NCI-H1694 treated with DMSO at 0.1 percent for 48 hours (cell line): ENCODE data around the gene FNDC3B.
"Not testable (repeated sequence)": the region's sequence is repeated elsewhere in the genome, so short reads cannot be mapped to it uniquely, and the experiment has no call there.

ENCODE experiments used
- DNase-seq: peaks from one replicate; lab custom pipeline; 2025; lab: John Stamatoyannopoulos, UW

The FNDC3B gene

DNA sequence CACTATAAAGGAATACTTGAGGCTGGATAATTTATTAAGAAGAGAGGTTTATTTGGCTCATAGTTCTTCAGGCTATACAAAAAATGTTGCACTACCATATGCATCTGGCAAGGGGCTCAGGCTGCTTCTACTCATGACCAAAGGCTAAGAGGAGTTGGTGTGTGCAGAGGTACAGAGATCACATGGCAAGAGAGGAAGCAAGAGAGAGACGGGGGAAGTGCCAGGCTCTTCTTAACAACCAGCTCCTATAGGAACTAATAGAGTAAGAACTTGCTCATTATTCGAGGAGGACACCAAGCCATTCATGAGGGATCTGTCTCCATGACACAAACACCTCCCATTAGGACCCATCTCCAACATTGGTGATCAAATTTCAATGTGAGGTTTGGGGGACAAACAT lies 6.0 kb upstream of the FNDC3B start:
- no peak for DNase-seq

DNA sequence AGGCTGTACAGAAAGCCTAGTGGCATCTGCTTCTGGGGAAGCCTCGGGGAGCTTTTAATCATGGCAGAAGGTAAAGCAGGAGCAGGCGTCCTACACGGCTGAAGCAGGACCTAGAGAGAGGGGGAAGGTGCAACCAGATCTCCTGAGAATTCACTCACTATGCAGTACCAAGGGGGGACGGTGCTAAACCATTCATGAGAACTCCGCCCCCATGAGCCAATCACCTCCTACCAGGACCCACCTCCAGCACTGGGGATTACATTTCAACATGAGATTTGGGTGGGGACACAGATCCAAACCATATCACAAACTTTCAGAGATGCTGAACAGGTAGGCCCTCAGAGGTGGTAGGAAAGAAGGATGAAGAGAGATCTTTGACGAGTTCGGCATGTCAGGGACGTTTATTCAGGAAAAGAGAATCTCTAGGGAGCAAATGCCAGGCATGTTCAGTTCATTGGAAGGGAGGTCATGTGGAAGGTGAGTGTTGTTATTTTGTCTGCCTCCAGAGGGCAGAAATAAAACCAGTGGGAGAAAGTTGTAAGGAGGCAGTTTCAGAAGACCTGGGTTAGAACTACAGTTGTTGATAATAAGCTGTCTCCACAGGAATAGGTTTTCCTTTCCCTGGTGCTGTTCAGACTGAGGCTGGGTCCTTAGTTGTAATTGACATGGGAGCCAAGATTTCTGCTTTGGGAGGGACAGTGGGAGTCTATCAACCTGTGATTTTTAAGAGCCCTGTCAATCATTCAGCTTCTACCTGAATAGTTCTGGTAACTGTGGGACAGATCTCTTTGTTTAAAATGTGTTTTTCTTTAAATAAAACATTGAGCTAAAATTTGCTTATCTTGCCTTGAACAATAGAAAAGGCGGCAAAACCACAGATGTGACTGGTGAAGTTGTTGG lies 4.3 kb upstream of the FNDC3B start:
- DNase-seq = peak; percentile 26

DNA sequence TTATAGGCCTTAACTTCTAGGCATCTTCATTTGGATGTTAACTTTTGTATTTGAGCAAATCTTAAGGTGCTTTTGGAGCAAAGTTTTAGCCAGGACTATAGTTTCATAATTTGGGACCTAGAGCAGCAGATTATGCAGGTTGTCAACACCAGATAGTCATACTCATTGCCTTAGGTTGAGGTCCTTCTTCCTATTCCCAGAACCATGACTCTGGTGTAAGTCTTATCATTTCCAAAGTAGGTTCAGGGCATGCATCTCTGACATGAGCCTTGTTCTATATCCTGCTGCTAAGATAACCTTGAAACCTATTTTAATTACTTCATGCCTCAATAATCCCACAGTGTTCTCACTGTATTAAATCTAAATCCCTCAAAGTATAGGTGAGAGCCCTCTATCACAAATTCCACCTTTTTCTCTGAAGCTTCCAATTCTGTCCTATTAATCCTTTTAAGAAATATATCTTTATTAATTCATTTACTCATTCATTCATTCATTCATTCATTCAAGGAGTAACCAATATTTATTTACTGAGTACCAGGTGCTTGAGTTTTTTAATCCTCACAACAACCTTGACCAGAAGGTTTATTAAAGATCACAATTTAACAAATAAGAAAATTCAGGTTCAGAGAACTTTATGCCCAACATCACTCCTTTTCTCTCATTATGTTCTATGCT lies 2.7 kb upstream of the FNDC3B start:
- no peak for DNase-seq

DNA sequence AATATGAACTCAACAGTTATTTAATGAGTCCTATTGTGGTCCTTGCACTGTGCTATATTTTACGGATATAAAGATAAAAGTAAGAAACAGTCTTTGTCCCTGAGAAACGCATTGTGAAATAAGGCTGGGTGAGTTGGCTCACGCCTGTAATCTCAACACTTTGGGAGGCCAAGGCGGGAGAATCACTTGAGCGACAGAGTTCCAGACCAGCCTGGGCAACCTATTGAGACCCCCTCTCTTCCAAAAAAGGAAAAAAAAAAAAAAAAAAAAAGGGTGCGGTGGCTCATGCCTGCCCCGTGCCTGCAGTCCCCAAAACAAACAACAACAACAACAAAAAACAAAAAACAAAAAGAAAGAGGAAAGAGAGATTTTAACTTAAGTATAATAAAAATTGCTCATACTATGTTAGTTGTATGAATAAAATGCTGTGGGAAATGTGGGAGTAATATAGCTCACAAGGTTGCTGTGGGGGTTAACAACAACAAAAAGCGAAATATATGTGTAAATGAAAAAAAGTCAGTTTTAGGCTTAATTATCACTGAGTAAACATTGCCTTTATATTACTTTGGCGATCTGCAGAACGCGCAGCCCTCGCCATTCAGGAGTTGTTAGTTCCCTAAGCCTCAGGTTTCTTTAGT lies 461 bp upstream of the FNDC3B start:
- no peak for DNase-seq

DNA sequence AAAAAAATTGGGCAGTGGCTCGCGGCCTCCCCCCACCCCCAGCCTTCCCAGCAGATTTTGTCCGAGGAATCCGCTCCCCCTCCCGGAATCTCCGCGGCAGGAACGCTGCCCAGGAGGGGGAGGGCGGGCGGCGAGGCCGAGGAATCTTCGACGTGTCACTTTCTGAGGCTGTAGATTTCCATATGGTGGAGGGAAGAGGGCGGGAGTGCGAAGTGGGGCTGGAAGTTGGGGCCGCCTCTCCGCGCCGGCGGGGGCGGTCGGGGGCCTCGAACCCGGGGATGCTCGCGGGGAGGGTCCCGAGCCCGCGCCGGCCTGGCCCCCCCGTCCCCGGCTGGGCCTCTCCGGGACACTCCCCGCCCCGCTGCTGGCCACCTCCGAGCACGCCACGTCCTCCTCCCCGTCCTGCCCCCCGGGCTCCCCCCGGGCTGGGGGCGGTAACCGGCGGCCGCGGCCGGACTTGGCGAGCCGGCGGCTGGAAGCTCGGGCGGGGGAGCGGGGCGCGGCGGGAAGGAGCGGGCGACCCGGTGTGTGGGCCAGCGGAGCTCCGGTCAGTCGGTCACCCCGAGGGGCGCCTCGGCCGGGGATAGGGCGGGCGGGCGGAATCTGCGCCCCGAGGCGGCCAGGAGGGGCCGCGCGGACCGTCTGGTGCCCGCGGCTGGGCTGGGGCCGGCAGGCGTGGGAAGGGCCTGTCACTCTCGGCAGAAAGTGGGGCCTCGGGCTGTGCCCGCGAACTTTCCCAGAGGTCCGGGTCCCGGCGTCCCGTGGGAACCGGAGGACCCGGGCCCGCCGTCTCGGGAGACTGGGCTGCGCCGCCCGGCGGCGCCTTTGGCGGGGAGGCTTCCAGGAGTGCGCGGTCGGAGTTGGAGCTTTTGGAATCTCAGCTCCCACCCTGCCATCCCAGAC lies 951 bp downstream of the FNDC3B start:
- no peak for DNase-seq

DNA sequence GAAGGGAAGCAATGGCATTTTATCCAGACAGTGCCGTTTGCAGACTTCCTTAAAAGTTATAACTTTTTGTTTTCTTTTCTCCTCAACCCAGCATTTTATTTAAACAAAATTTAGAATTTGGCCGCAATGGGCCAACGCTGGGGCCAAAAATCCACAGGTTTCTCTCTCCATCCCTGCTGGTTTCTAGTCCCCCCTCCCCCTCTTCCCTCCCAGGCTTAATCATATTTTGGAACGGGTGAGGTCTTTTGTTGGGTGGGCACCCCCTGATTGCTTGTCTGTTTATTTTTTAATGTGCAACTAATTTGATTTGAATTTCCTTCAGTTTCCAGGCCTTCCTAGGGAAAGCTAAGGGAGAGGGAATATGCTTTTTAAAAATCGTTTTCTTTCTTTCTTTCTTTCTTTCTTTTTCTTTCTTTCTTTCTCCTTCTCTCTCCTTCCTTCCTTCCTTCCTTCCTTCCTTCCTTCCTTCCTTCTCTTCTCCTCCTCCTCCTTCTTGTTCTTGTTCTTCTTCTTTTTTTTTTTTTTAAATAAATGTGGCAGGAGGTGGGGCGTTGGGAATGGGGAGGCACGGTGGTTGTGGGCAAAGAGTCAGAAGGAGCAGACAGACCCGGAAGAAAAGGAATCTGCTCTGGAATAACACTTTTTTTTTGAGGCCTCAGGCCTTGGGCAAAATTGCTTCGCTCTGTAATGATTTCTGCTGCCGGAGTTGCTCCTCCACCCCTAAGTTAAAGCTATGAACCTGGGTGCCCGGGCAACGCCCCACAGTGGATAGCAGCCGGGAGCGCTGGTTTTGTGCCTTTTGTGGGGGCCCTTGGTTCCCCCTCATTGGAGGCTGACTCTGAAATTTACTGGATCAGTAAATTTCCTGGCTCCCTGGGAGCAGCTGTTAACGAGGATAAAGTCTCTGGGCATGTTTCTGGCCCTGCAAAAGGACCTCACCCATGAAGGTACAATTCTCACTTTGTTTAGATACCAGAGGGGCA lies 1.9 kb downstream of the FNDC3B start:
- DNase-seq = no peak

DNA sequence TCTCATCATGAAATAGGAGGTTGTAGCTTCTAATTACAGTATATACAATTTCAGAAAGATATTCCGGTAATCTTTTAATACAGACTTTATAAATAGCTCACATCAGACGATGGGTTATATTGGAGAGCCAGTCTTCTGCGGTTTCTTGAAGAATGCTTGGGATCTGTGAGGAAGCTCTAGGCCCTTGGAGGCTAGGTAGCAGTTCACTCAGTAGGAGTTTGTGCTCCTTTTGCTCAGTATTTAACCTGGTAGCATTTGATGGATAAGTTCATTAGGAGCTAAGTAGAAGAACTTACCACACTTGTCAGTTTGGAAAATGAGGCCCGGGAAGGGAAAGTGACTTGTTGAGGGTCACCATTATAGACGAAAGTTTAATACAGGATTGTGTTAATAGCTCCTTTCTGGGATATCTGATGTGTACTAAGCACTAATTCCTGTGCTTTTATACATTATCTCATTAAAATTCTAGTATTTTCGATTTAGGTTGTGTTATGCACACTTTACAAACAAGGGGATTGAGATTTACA lies 2.8 kb downstream of the FNDC3B start:
- DNase-seq = no peak

DNA sequence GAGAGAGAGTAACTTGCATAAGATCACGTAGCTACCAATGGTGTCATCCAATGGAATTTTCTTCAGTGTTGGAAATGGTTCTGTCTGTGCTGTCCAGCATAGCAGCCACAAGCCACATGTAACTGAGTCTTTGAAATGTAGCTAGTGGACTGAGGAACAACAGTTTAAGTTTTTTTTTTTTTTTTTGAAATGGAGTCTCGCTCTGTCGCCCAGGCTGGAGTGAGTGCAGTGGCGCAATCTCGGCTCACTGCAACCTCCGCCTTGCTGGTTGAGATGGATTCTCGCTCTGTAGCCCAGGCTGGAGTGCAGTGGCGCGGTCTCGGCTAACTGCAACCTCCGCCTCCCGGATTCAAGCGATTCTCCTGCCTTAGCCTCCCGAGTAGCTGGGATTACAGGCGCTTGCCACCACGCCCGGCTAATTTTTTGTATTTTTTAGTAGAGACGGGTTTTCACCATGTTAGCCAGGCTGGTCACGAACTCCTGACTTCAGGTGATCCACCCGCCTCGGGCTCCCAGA lies 3.3 kb downstream of the FNDC3B start:
- not testable (repeated sequence) for DNase-seq

DNA sequence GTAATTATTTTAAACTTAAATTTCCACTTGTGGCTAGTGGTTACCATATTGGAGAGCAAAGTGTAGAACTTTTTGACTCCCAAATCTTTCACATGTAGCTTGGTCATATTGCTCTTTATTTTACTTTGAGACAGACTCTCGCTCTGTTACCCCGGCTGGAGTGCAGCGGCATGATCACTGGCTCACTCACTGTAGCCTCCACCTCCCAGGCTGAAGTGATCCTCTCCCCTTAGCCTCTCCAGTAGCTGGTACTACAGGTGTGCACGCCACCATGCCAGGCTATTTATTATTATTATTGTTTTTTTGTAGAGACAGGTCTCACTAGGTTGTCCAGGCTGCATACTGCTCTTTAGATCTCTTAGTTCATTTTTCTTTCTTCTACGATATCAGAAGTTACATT lies 3.9 kb downstream of the FNDC3B start:
- DNase-seq = no peak

DNA sequence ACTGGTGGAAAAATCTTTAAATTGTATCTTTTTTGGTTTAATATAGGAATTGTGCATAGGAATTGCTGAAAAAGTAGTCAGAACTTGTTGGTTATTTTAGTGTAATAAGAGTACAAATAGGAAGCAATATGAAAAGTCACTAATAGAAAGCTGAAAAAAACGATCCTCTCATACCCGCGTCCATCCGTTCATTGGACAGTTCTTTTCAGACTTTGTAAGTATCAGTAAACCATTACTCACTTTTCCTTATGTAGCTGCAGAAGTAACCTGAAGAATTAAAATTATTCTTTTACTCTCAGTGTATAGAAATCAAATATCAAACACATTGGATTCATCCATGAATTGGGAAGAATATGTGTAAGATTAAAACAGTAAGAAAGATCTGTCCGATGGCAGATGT lies 4.4 kb downstream of the FNDC3B start:
- DNase-seq = no peak

DNA sequence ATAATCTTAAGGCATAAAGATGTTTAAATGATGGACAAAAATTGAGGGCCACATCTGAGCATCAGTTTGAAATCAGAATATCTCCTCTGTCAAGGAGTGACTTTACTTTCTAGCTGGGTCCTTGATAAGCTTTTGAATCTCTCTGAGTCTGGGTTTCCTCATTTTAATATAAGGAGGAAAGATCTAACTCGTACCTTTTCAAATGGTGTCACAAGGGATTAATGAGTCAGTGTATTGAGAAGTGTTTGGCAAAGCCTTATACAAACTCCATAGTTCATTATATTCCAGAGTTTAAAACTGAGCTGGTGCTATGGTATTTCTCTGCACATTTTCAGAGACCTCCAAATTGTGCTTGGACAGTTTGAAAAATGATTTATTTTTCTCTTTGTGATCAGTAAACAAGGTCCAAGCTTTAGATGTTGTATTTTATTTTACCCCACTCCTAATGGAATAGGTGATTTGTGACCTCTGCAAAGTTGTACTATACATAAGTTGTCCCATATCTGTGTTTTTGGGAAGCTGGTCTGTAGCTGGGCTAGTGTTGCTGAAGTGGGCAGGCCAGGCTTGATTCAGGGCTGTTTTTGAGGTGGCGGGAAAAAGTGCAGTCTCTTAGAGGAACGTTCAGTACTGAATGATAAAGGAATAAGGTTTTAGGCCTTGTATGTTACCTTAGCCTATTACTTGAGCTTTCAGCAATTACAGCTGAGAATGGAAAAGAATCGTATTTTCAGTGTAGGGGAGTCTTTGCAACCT lies 5.6 kb downstream of the FNDC3B start:
- DNase-seq = no peak

DNA sequence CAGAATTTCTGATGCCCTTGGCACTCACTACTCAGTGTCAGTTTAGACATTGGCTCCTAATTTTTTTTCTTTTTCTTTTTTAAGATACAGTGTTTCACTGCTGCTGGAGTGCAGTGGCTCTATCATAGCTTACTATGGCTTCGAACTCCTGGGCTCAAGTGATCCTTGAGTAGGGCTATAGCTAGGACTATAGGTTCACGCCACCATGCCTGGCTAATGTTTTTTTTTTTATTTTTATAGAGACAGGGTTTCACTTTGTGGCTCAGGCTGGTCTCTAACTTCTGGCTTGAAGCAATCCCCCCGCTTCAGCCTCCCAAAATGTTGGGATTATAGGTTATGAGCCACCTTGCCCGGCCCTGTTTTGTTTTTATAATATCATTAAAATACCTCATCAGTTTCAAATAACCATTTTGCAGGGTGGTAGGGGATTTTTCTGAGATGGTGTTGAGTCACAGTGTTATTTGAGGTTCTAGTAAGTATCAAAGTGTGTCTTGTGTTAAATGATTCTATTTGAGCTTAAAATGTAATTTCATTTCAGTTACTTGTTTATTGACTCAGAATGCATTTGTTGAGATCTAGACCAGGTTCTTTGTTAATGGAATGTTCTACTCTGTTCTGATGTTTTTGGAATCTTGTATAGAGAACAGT lies 7.0 kb downstream of the FNDC3B start:
- DNase-seq = no peak

DNA sequence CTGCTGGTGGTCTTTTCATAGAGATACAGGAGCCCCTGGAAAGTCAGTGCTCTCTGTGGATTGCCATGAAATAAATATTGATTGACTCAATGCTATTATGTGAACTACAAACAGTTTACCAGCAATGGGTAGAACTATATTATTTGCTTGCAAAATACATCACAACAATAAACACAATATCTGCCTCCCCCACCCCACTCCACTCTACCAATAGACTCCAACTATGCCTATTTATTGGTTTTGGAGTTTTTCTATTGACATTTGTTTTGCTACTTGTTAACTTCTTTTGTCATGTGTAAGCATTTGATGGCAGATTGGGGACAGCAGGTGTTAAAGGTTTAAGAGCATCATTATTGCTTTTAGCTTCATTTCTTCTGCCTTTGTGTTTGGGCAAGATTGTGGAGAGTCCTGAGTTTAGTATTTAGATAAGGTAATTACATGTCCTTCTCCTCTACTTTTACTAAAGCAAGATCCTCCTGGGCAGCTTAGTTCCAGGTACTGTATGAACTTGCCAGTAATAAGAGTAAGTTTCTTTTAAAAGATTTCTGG lies 8.3 kb downstream of the FNDC3B start:
- DNase-seq = no peak

DNA sequence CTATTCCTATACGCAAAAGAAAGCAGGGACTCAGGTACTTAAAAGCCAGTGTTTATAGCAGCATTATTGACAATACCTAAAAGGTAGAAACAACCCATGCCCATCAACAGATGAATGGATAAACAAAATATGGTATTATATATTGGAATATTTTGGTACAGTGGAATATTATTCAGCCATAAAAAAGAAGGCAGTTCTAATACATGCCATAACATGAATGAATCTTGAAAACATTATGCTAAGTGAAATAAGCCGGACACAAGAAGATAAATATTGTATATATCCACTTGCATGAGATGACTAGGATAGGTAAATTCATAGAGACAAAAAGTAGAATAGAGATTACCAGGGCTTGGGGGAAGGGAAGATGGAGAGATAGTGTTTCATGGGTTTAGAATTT lies 9.2 kb downstream of the FNDC3B start:
- DNase-seq = no peak

DNA sequence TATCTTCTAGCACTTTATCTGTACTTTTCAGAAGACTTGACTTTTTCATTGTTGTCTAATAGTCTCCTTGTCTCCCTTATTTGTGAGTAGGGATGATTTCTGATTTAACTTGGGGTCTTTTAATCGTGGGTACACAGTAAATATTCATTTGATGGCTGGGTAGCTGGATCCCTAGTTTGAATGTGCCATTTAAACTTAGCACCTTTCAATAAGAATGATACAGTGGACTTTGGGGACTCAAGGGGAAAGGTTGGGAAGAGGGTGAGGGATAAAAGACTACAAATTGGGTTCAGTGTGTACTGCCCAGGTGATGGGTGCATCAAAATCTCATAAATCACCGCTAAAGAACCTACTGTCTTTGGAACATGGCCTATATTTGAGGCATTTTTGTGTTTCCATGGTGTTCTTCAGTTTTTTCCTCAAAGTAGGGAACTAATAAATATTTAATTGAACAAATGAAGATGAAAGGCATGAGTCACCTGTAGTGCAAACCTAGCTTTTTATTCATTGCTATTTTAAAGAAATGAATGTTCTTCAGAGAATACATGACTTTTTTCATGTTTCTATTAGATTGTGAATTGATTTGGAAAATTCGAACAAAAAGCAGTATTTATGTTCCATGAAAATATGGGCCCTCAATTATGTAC lies 12.1 kb downstream of the FNDC3B start:
- DNase-seq = no peak

DNA sequence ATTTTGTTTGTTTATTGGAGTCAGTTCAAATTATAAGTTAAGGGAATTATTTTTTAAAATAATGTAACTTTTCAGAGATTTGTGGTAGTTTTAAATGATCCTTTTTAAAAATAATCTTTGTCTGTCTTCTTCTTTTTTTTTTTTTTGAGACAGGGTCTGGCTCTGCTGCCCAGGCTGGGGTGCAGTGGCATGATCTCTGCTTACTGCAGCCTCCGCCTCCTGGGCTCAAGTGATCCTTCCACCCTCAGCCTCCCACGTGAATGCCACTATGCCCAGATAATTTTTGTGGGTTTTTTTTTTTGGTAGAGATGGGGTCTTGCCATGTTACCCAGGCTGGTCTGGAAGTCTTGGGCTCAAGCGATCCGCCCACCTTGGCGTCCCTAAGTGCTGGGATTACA lies 12.6 kb downstream of the FNDC3B start:
- no peak for DNase-seq

DNA sequence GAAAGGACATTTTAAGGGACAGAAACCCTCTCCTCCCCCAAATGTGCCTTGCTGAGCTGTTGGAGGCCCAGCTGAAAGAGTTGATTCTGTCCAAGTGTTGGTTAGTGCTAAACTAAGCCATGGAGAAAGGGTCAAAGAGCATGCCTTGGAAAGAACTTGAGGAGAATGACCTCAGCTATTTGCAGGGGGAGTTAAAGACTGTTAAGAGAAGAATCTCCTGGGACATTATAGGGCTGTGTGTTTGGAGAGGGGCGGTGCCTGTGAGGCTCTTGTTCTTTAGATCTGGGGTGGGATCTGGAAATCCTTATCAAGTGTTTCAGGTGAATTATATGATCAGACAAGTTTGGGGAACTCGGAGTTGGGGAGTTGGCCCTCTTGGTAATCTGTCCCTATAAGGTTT lies 13.0 kb downstream of the FNDC3B start:
- no peak for DNase-seq

DNA sequence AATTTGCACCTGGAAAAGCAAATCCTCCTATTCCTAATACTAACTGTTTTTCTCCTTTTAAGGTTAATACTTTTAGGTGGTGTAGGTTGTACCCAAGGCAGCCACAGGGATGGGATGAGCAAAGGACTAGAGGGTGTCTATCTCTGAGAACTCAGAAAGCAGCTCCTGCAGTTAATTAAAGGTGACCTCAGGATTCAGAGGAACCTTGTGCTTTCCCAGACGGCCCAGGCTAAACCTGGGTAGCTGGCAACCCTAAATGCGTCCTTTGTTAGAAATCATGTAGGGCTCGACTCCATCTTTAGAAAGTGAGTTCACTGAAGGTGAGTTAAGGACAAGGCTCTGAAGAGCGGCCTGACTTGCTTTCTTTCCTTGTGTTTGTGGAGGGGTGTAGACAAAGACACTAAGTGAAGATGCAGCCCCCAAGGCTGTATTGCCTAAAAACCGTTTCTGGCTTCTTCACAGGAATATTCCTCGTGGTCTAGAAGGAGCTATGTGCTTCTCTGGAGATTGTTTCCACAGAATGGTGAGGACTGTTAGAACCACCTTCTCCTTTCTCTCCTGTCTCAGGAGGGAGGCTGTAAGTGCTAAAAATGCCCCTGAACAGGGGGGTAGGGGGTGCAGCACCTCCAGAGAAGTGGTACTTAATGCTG lies 14.9 kb downstream of the FNDC3B start:
- DNase-seq = no peak
